ENCODE measurements around the gene APBB1IP.

Gene APBB1IP

DNA sequence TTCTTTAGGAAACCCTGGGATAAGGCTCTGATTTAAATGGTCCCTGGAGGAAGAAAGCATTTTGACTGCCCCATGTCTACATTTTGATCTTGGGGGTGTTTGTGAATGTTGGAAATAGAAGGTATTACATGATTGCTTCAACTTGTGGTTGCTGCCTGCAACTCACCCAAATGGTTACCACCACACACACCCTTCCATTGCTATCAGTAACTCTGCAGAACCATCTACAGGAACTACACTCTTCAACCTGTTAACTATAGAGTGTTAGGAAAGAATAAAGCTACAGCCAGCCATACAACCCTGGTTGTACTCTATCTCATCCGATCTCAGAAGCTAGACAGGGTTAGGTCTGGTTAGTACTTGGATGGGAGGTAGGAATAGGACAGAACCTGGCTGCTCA, 71.2 kb downstream of the APBB1IP start:
- DNase-seq: no peak

DNA sequence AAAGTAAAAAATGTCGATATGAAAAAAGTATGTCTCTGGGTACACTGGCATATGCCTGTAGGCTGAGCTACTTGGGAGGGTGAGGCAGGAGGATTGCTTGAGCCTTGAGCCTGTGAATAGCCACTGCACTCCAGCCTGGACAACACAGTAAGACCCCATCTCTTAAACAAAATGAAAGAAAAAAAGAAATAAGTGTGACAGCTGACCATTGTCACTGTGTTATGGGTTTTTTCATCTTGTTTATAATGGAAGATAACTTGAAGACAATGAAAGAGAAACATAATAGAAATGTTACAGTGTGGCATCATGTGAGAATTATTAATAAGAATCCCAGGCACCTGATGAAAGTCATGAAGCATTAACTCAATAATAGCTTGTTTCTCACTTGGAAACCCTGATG, 75.0 kb downstream of the APBB1IP start:
- no peak for DNase-seq

- DNase-seq: no peak
Observed at GRCh38 chr10:26516540-26517101, 78.5 kb downstream of the APBB1IP start.

- DNase-seq: no peak
Observed at GRCh38 chr10:26517141-26517867, 79.2 kb downstream of the APBB1IP start.

DNA sequence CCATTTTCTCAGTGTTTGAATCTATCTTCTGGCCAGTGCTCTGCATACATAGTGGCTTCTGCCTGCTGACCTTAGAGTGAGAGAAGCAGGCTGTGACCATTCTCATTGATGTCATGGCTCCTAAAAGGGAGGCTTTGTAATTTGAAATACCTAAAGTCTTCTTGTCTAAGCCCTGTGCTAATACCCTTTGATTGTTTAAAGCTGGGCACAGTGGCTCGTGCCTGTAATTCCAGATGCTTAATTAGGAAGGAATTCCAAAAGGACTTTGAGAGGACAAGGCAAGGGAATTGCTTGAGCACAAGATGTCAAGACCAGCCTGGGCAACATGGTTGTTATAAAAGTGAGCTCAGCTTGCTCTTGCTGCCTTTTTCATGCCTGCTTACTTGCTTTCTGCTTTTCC, 81.7 kb downstream of the APBB1IP start:
- DNase-seq: no peak

DNA sequence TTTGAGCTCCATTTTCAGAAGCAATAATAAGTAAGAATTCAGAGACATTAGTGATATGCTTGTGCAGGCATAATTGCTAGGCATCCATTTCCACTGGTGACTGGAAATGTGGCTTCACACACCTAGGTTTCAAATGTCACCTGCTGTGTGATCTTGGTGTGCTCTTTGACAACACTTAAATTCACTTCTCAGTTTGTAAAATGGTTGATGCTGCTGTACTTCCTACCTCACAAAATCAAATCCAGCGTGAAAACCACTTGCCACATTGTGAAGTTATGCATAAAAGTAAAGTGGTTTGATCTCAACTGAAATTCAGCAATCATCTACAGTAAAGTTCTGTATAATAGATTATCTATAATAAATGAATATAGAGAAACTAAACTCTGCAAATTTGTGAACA, 82.4 kb downstream of the APBB1IP start:
- no peak for DNase-seq

- DNase-seq: no peak
Observed at GRCh38 chr10:26524161-26524896, 86.2 kb downstream of the APBB1IP start.

DNA sequence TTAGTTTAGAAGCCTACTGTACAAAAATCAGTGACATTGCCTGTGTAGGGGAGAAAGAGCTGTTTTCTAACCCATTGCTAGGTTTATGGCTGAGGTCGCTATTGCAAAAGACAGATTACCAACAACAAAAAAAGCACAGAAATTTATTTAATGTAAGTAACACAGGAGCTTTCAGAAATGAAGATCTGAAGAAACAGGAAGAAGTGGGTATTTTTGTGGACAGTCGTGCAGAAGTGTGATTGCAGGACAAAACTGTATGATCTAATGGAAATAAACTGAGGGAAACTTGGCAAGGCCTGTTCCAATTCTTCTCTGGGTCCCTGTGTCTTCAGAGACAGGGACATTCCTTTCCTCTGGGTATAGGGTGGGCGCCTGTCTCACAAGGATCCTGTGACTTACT, 87.4 kb downstream of the APBB1IP start:
- no peak for DNase-seq

DNA sequence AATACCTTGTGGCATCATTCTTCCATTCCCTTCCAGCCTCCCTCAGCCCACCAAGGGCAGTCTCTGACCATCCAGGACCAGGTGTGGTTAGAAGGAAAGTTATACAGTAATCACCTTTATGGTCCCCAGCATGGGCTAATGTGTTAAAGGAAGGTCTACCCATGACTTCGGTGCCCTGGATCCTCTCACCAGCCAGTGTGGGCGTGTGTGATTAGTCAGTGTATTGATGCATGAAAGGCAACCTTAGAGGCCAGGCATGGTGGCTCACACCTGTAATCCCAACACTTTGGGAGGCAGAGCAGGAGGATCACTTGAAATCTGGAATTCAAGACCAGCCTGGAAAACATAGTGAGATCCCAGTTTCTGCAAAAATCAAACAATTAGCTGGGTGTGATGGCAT, 88.9 kb downstream of the APBB1IP start:
- DNase-seq: peak; percentile 9

DNA sequence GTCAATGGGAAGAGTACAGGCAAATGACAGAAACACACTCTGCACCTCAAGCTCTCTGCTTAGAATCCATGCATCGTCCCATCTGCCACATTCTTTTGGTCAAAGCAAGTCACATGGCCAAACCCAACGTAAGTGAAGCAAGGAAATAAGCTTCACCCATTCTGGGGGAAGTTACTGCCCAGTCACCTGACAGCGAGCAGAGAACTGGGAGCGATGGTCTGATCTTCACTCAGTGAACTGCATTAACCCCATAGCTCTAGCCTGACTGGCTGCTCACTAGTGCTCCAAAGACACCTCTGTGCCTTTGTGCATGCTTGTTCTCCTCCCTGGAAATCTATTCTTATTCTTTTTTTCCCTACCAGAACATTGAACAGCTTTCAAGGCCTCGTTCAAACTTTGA, 89.9 kb downstream of the APBB1IP start:
- DNase-seq: no peak

DNA sequence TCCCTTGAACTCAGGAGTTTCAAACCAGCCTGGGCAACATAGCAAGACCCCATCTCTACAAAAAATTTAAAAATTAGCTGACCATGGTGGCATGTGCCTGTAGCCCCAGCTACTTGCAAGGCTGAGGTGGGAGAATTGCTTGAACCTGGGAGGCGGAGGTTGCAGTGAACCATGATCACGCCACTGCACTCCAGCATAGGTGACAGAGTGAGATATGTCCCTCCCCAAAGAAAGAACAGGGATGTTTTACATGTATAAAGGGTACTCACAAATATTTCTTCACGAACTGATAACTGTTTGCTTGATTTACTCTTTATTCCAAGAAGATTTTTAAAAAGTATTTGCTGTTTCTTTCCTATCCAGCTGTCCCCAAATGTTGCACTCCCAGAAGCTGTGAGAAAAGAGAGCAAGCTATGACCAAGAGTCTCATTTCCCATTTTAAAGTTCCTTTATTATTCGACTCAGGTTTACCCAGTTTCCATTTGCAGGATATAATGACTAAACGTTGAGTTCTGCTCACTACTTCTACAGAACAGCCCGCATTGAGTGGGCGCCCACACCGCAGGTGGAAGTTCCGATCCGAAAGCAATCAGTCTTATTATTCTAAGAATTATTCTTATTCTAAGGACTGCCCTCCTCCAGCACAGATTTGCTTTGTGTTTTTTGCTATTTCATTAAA, 90.7 kb downstream of the APBB1IP start:
- DNase-seq: no peak

DNA sequence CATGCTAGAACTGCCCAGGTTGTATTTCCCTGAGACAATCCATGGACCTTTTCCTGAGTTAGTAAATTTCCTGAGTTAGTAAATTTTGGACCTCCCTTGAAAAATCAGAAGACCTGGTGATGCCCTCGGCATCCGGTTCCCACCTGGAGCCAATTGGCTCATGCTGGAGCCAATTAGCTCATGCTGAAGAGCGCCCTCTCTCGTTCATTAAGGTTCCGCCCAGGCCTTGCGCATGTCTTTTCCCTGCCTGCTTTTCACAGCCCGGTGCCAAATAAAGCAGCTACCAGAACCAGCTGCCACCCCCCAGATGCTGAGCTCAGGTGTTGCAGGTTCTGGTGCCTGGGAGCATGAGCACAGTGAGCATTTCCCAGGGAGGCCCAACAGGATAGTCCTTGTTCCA, 96.2 kb downstream of the APBB1IP start:
- DNase-seq: no peak

GRCh38 chr10:26540601-26541000, 102.5 kb downstream of the APBB1IP start:
- DNase-seq: no peak

DNA sequence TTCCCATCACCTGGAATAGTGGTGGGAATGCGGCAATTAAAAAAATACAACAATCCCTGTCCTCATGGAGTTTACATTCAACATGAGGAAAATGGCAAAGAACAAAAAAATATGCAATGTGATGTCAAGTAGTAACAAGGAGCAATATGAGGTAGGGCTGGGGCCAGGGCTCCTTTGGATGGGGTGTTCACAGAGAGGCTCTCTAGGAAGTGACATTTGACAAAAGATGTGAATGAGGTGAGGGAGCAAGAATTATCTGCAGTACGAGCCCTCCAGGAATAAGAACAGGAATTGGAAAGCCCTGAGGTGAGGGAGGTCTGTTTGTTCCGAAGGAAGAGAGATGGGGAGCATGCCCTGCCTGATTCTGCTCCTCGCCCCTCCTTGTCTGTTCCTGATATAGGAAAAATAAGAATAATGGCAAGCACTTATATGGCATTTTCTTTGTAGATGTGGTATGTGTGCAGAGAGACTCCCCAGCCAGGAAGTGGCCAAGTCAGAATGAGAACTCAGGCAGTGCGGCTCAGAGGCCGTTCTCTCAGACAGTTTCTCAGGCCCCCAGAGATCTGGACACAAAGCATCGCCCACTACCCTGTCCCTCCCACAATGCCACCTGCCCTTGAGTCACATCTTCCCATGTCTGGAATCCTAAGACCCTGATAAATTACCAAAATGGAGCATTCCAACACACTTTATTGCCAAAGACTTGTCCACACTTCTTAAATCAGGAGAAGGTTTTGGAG, 105.6 kb downstream of the APBB1IP start:
- no peak for DNase-seq

- DNase-seq: no peak
Observed at GRCh38 chr10:26544932-26545331, 106.8 kb downstream of the APBB1IP start.

DNA sequence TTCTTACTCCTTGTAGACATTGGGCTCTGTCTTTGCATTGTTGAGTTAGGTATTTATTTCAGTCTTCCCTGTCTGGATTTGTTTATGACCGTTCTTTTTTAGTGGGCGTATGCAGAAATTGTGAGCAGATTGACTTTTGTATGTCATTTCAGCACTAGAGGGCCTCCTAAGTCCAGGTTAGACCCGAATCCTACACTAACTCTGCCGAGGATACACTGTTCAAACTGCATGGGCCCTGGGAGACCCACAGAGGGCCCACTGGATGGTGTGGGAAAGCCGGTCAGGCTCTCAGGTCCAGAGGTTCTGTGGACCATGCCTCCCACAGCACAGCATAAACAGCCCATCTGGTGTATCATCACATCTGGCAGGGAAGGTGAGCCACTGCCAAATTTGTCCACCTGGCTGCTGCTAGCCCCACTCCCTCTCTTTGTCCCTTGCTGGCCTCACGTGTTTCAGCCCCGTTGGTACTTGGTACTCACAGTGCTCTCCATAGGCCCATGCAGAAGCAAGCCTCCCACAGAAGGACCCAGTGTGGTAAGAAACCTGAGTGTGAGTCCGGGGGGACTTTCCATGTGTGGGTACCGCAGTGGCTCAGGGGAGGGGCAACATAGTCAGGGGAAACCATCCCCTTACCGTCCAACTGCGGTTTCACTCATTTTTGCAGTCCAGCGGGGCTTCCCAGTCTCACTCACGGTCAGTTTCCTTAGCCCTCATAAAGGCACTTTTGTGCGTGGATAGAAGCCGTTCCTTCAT, 112.8 kb downstream of the APBB1IP start:
- DNase-seq: no peak

GRCh38 chr10:26554246-26554645, 116.1 kb downstream of the APBB1IP start:
- no peak for DNase-seq

DNA sequence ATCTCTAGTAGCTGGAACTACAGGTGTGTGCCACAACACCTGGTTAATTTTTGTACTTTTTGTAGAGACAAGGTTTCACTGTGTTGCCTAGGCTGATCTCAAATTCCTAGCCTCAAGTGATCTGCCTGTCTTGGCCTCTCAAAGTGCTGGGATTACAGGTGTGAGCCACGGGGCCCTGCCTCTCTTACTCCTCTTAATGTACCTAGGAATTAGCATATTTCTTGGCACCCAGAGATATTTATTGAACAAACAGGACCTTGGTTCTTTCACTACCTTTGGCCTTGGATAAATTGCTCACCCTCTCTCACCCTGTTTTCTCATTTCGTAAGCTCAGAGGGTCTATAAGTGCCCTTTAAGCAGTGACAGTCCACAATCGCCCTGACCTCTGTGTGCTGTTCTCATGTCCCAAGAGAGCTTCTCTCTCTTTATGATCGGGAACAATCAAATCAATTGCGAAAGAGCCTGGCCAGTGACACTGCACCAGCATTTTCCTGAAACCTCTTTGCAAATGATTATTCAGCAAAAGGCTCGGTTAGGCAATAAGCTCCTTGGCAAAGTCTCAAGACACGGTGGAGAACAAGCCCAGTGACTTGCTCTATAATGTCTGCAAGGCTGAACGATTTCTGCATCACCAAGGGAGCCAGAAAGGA, 117.7 kb downstream of the APBB1IP start:
- no peak for DNase-seq

- peak; percentile 26 for DNase-seq
Observed at GRCh38 chr10:26556748-26557640, 118.9 kb downstream of the APBB1IP start.

DNA sequence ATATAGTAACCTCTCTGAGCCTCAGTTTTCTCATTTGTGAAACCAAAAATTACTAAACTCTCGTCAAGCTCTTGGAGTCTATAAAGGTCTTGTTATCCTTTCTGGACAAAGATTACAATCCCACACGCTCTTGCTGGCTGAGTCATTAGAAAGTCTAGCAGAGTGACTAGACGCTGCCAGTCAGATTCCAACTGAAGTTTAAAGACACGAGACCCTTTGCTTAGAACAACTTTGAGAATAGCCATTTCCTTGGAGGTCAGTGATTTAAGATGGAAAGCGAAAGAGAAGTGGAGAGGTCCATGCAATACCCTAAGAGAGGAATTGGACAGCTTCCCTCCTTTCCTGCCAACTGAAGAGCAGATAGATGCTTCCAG, 119.5 kb downstream of the APBB1IP start:
- DNase-seq: no peak

Data from activated naive CD4-positive, alpha-beta T cell treated with Interleukin-2 at 50 U/mL for 16 hours (primary cell).